GM23338 (cell line): ENCODE results near the gene ARPP21. TPM values are rescaled to one million over a fixed set of nuclear protein-coding genes. Genes with fewer than 3 reads are reported as not detected.

Experiments
- ATAC-seq: fragments of 200-7000 bp; cut with Tn5 transposase; 3 replicates; pipeline ENCODE4 v1.9.1; 2020
- DNase-seq: peaks from one replicate; pipeline ENCODE4 v3.0.0-alpha.2; 2015; ENCODE audit warnings: low spot score
- H2AFZ ChIP-seq: fragments of 200-600 bp; sonication (generic); 2 replicates; pipeline ENCODE4 v1.8.0; 2016; ENCODE audit warnings: antibody characterized with exemption, mild to moderate bottlenecking, moderate library complexity
- H3F3A ChIP-seq: fragments of 200-600 bp; sonication (generic); replicated peaks from 2 replicates; pipeline ENCODE4 v1.8.0; 2017; ENCODE audit warnings: antibody characterized with exemption, mixed run types, low read depth
- H3K27ac ChIP-seq: fragments of 200-600 bp; sonication (generic); 2 replicates; pipeline ENCODE4 v1.6.1; 2016; ENCODE audit warnings: low read depth
- H3K27me3 ChIP-seq: fragments of 200-600 bp; sonication (generic); 2 replicates; pipeline ENCODE4 v1.8.0; 2016; ENCODE audit warnings: mild to moderate bottlenecking, mixed run types, moderate library complexity; ENCODE audit not compliant: insufficient read depth
- H3K36me3 ChIP-seq: fragments of 200-600 bp; sonication (generic); 2 replicates; pipeline ENCODE4 v1.8.0; 2016; ENCODE audit warnings: mild to moderate bottlenecking; ENCODE audit not compliant: insufficient read depth
- H3K4me1 ChIP-seq: fragments of 200-600 bp; sonication (generic); 2 replicates; pipeline ENCODE4 v1.8.0; 2016; ENCODE audit warnings: mild to moderate bottlenecking, moderate library complexity; ENCODE audit not compliant: insufficient read depth
- H3K4me2 ChIP-seq: fragments of 200-600 bp; sonication (generic); 2 replicates; pipeline ENCODE4 v1.7.1; 2017; ENCODE audit warnings: mixed run types
- H3K4me3 ChIP-seq: fragments of 200-600 bp; sonication (generic); 2 replicates; pipeline ENCODE4 v1.6.1; 2016; ENCODE audit warnings: mixed run types
- H3K79me2 ChIP-seq: fragments of 200-600 bp; sonication (generic); replicated peaks from 2 replicates; pipeline ENCODE4 v1.8.0; 2017; ENCODE audit warnings: mild to moderate bottlenecking; ENCODE audit not compliant: insufficient read depth
- H3K9me2 ChIP-seq: fragments of 200-600 bp; sonication (generic); 2 replicates; pipeline ENCODE4 v1.8.0; 2017; ENCODE audit not compliant: insufficient read depth
- H4K20me1 ChIP-seq: fragments of 200-600 bp; sonication (generic); replicated peaks from 2 replicates; pipeline ENCODE4 v1.8.0; 2017; ENCODE audit warnings: mild to moderate bottlenecking; ENCODE audit not compliant: insufficient read depth
- H3K27ac Mint-ChIP-seq: 2 replicates; pipeline ENCODE4 v1.8.0; 2020; ENCODE audit warnings: inconsistent platforms, mild to moderate bottlenecking, moderate library complexity, mixed read lengths
- H3K27me3 Mint-ChIP-seq: 3 replicates; pipeline ENCODE4 v1.8.0; 2022; ENCODE audit warnings: low read depth, mild to moderate bottlenecking, moderate library complexity, mixed read lengths, inconsistent platforms; ENCODE audit not compliant: insufficient read depth, poor library complexity
- H3K36me3 Mint-ChIP-seq: 3 replicates; pipeline ENCODE4 v1.8.0; 2021; ENCODE audit warnings: low read depth, mild to moderate bottlenecking, inconsistent platforms, moderate library complexity, mixed read lengths
- H3K4me1 Mint-ChIP-seq: 3 replicates; pipeline ENCODE4 v1.8.0; 2020; ENCODE audit warnings: mild to moderate bottlenecking, inconsistent platforms, mixed read lengths
- H3K4me3 Mint-ChIP-seq: 3 replicates; pipeline ENCODE4 v1.8.0; 2021; ENCODE audit warnings: moderate library complexity, mild to moderate bottlenecking, inconsistent platforms, mixed read lengths
- H3K9me3 Mint-ChIP-seq: 3 replicates; pipeline ENCODE4 v1.8.0; 2020; ENCODE audit warnings: moderate library complexity, mild to moderate bottlenecking, inconsistent platforms, mixed read lengths
- CREB1 ChIP-seq: fragments of 250-450 bp; sonication (Bioruptor Pico); IDR thresholded peaks from 2 replicates; pipeline ENCODE4 v1.5.0; 2020; ENCODE audit warnings: low read depth, mild to moderate bottlenecking, moderate library complexity
- CTCF ChIP-seq, 2 experiments: fragments of 200-600 bp in 1 of 2; sonication (generic) in 1 of 2; conservative IDR thresholded peaks; 2 replicates each; pipeline versions ENCODE4 v1.5.1 to v1.6.1; 2016 to 2017; ENCODE audit warnings: antibody characterized with exemption in 2 of 2, low read depth in 2 of 2, mild to moderate bottlenecking in 2 of 2, moderate library complexity in 1 of 2
- ETS1 ChIP-seq: IDR thresholded peaks from 2 replicates; pipeline ENCODE4 v1.6.1; 2016; ENCODE audit warnings: antibody characterized with exemption
- EZH2 ChIP-seq: fragments of 200-600 bp; sonication (generic); IDR thresholded peaks from one replicate; pipeline ENCODE4 v1.8.0; 2017; ENCODE audit warnings: antibody characterized with exemption, mild to moderate bottlenecking, low read depth; ENCODE audit not compliant: unreplicated experiment
- EZH2phosphoT487 ChIP-seq: fragments of 200-600 bp; sonication (generic); IDR thresholded peaks from one replicate; pipeline ENCODE4 v1.8.1; 2018; ENCODE audit warnings: antibody characterized with exemption; ENCODE audit not compliant: unreplicated experiment
- JUNB ChIP-seq: IDR thresholded peaks from one replicate; pipeline ENCODE4 v1.6.1; 2016; ENCODE audit warnings: antibody characterized with exemption; ENCODE audit not compliant: unreplicated experiment
- NANOG ChIP-seq: IDR thresholded peaks from 2 replicates; pipeline ENCODE4 v1.6.1; 2016; ENCODE audit warnings: antibody characterized with exemption, borderline replicate concordance
- POLR2AphosphoS5 ChIP-seq: IDR thresholded peaks from 2 replicates; pipeline ENCODE4 v1.6.1; 2016; ENCODE audit warnings: antibody characterized with exemption, low read depth
- REST ChIP-seq: IDR thresholded peaks from one replicate; pipeline ENCODE4 v1.6.1; 2018; ENCODE audit warnings: antibody characterized with exemption; ENCODE audit not compliant: unreplicated experiment
- STAT1 ChIP-seq: IDR thresholded peaks from one replicate; pipeline ENCODE4 v1.6.1; 2016; ENCODE audit warnings: antibody characterized with exemption; ENCODE audit not compliant: unreplicated experiment
- ZNF114 ChIP-seq: fragments of 250-450 bp; sonication (Bioruptor Pico); IDR thresholded peaks from 2 replicates; pipeline ENCODE4 v1.5.0; 2020; ENCODE audit warnings: mild to moderate bottlenecking, moderate library complexity
- ZNF331 ChIP-seq: fragments of 250-450 bp; sonication (Bioruptor Pico); IDR thresholded peaks from 2 replicates; pipeline ENCODE4 v1.5.0; 2020; ENCODE audit warnings: low read depth, mild to moderate bottlenecking, moderate library complexity
- polyA plus RNA-seq: library from polyadenylated mRNA; unstranded; fragments of >200 nt; fragmentation: Nextera tagmentation; extraction: Ambion mirVana; gene quantifications from 2 replicates; pipeline ENCODE4 v1.2.1, GENCODE V29; 2016
- total RNA-seq: library from RNA; depleted of rRNA; stranded (reverse); fragments of >200 nt; shearing (Covaris generic); gene quantifications from 2 replicates; pipeline ENCODE4 v1.2.3, GENCODE V29; 2014

Gene ARPP21
- total and polyA plus RNA-seq, 2 experiments from 2014 or later, result not detected

GRCh38 chr3:35688826-35689225, 49.5 kb downstream of the ARPP21 start (continued):
- TF ChIP-seq REST, result no peak

- Histone ChIP-seq H3K27ac (no peak overlapping the region), H3K9me2 (no peaks in the 10 kb centered on the region), H3K4me3 (no peak overlapping the region), H3K4me1 (no peaks in the 10 kb centered on the region), H3F3A (no peaks in the 10 kb centered on the region), H2AFZ (no peak overlapping the region), H4K20me1 (no peaks in the 10 kb centered on the region), H3K4me2 (no peak overlapping the region), H3K79me2 (no peaks in the 10 kb centered on the region), H3K36me3 (no peaks in the 10 kb centered on the region), H3K27me3 (no peaks in the 10 kb centered on the region)
- no peak overlapping the region for H3K27ac Mint-ChIP-seq
- ATAC-seq (no peak), DNase-seq (no peak)
- H3K4me3 Mint-ChIP-seq, result no peak overlapping the region
- no peaks in the 10 kb centered on the region for H3K9me3 Mint-ChIP-seq
- TF ChIP-seq STAT1 (no peak), POLR2AphosphoS5 (no peak), ZNF114 (CRISPR knock-in tag) (no peak), JUNB (no peak), NANOG (no peak), ETS1 (no peak), REST (no peak), ZNF331 (no peak), EZH2 (no peak), CTCF (conservative IDR thresholded peaks at IDR 0.05; ENCODE audit: low read depth in 2 of 2) (no peak), CREB1 (CRISPR knock-in tag) (no peak), EZH2phosphoT487 (no peak)
- H3K4me1 Mint-ChIP-seq, result no peaks in the 10 kb centered on the region
- no peaks in the 10 kb centered on the region for H3K27me3 Mint-ChIP-seq
- H3K36me3 Mint-ChIP-seq, result no peaks in the 10 kb centered on the region
These were observed 50.9 kb downstream of the ARPP21 start for GRCh38 chr3:35690271-35690670.
